Stimulated activated memory B cell treated with anti-CD40 and anti-IgM and Interleukin-4, amounts not matched to agents 10 μg/mL and 1 μg/mL and 100 μg/mL, for 72 hours (primary cell): ENCODE data around the gene RFTN2.
"Not testable (repeated sequence)": the region's sequence is repeated elsewhere in the genome, so short reads cannot be mapped to it uniquely, and the experiment has no call there.

Experiments used
- ATAC-seq: fragments of 150-1000 bp; cut with Tn5 transposase; 2 replicates; pipeline ENCODE4 v1.10.0; 2021
- H3K27ac Mint-ChIP-seq: one replicate; pipeline ENCODE4 v1.8.0; 2022; ENCODE audit warnings: mild to moderate bottlenecking, mixed read lengths
- H3K27me3 Mint-ChIP-seq: one replicate; pipeline ENCODE4 v1.8.0; 2022; ENCODE audit warnings: mixed read lengths
- H3K36me3 Mint-ChIP-seq: one replicate; pipeline ENCODE4 v1.8.0; 2022; ENCODE audit warnings: mixed read lengths
- H3K4me1 Mint-ChIP-seq: one replicate; pipeline ENCODE4 v1.8.0; 2022; ENCODE audit warnings: mixed read lengths
- H3K4me3 Mint-ChIP-seq: one replicate; pipeline ENCODE4 v1.8.0; 2022; ENCODE audit warnings: mild to moderate bottlenecking, moderate library complexity, mixed read lengths
- H3K9me3 Mint-ChIP-seq: one replicate; pipeline ENCODE4 v1.8.0; 2022; ENCODE audit warnings: mixed read lengths

Gene RFTN2

GRCh38 chr2:197675246-197675645 is at the start of gene RFTN2:
Gene RFTN2, minus strand, starts transcription at chr2:197675587. Its CDS starts 129 bp downstream, at chr2:197675458.
- no peaks in the 10 kb centered on the region for H3K36me3 Mint-ChIP-seq
- H3K4me3 Mint-ChIP-seq: no peak within 1 kb of the TSS

GRCh38 chr2:197717863-197718262 is 42.5 kb upstream of the RFTN2 start:
- Mint-ChIP-seq H3K9me3 (no peaks in the 10 kb centered on the region), H3K27ac (no peak overlapping the region), H3K4me1 (no peaks in the 10 kb centered on the region), H3K36me3 (peaks cover 11% of the 10 kb centered on the region), H3K4me3 (no peak overlapping the region), H3K27me3 (no peaks in the 10 kb centered on the region)
- no peak for ATAC-seq

More at GRCh38 chr2:197675246-197675645, at the start of gene RFTN2:
- H3K27ac Mint-ChIP-seq: no peak within 1 kb of the TSS
- peaks cover 35% of the 10 kb centered on the region for H3K27me3 Mint-ChIP-seq
- H3K4me1 Mint-ChIP-seq: no peaks in the 10 kb centered on the region
- ATAC-seq: no peak
- H3K9me3 Mint-ChIP-seq: no peaks in the 10 kb centered on the region

DNA sequence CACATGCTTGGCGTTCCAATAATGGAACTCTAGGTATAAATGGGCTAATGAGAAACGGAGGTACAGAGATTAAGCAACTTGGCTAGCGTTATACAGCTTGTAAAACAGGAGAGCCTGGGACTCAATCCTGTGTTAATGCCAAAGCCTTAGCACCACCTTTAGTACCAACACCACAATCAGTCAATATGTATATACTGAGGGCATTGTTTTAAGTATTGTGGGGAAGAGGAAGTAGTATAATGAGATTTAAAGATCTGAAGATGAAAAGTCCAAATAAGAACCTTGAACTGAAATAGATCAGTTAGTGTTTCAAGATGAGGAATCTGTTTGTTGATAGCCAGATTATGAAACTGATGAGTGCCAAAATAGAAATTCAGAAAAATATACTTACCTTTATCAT is 37.9 kb upstream of the RFTN2 start:
- Mint-ChIP-seq H3K27me3 (no peaks in the 10 kb centered on the region), H3K4me3 (no peak overlapping the region), H3K4me1 (peaks cover 20% of the 10 kb centered on the region), H3K27ac (no peak overlapping the region), H3K9me3 (no peaks in the 10 kb centered on the region), H3K36me3 (peaks cover 26% of the 10 kb centered on the region)
- no peak for ATAC-seq

- Mint-ChIP-seq H3K36me3 (peaks cover 26% of the 10 kb centered on the region), H3K9me3 (no peaks in the 10 kb centered on the region), H3K27ac (no peak overlapping the region), H3K27me3 (no peaks in the 10 kb centered on the region), H3K4me1 (peaks cover 30% of the 10 kb centered on the region), H3K4me3 (no peak overlapping the region)
- ATAC-seq: no peak
Measured at GRCh38 chr2:197711578-197711977, 36.2 kb upstream of the RFTN2 start.

- Mint-ChIP-seq H3K27ac (no peak overlapping the region), H3K4me1 (peaks cover 39% of the 10 kb centered on the region), H3K9me3 (no peaks in the 10 kb centered on the region), H3K4me3 (no peak overlapping the region), H3K27me3 (no peaks in the 10 kb centered on the region), H3K36me3 (peaks cover 23% of the 10 kb centered on the region)
- peak; percentile 65 for ATAC-seq
Measured at GRCh38 chr2:197710424-197711042, 35.1 kb upstream of the RFTN2 start.

DNA sequence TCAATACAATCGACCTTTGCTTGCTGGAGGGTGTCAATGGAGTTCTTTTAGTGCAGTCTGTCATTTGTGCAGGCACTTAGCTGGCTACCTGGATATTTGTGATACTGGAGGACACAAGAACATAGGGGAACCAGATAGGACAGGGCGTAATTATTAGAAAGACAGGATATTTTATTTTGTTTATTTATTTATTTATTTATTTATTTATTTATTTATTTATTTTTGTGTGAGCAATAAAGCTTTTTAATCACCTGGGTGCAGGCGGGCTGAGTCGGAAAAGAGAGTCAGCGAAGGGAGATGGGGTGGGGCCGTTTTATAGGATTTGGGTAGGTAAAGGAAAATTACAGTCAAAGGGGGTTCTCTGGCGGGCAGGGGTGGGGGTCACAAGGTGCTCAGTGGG is 33.8 kb upstream of the RFTN2 start:
- not testable (repeated sequence) for H3K27ac Mint-ChIP-seq, H3K9me3 Mint-ChIP-seq, H3K27me3 Mint-ChIP-seq, H3K4me3 Mint-ChIP-seq, ATAC-seq
- Mint-ChIP-seq H3K4me1 (peaks cover 45% of the 10 kb centered on the region), H3K36me3 (peaks cover 18% of the 10 kb centered on the region)

DNA sequence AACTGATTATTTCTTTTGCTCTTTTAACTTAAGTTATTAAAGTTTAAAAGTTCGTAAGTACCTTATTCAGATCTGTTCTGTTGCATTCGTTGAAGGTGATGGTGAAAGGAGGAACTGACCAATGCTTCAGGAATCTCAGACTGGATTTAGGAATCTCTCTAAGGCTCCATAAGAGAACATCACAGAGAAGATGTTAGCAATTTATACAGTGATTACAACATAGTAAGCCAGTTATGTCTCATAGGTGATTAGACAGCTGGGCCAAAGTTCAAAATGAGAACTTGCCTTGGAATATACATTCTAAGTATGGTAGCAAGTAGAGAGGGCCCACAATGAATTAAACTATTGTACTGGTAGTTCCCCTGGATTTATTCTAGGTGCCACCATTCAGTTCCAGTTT is 32.9 kb upstream of the RFTN2 start:
- H3K36me3 Mint-ChIP-seq: peaks cover 15% of the 10 kb centered on the region
- H3K9me3 Mint-ChIP-seq: no peaks in the 10 kb centered on the region
- ATAC-seq: no peak
- H3K27me3 Mint-ChIP-seq: peaks cover under 1% of the 10 kb centered on the region
- no peak overlapping the region for H3K27ac Mint-ChIP-seq
- H3K4me1 Mint-ChIP-seq: peaks cover 45% of the 10 kb centered on the region
- H3K4me3 Mint-ChIP-seq: no peak overlapping the region

- peak overlapping the region; percentile 93 for H3K4me3 Mint-ChIP-seq
- peaks cover 8% of the 10 kb centered on the region for H3K27me3 Mint-ChIP-seq
- no peak for ATAC-seq
- H3K9me3 Mint-ChIP-seq: no peaks in the 10 kb centered on the region
- H3K27ac Mint-ChIP-seq: no peak overlapping the region
- H3K36me3 Mint-ChIP-seq: peaks cover 15% of the 10 kb centered on the region
- peaks cover 45% of the 10 kb centered on the region for H3K4me1 Mint-ChIP-seq
Measured at GRCh38 chr2:197707316-197708213, 32.2 kb upstream of the RFTN2 start.

GRCh38 chr2:197706839-197707207 is 31.4 kb upstream of the RFTN2 start:
- H3K4me1 Mint-ChIP-seq: peaks cover 45% of the 10 kb centered on the region
- H3K36me3 Mint-ChIP-seq: peaks cover 15% of the 10 kb centered on the region
- H3K9me3 Mint-ChIP-seq: no peaks in the 10 kb centered on the region
- H3K4me3 Mint-ChIP-seq: peak overlapping the region; percentile 93
- no peak overlapping the region for H3K27ac Mint-ChIP-seq
- H3K27me3 Mint-ChIP-seq: peaks cover 15% of the 10 kb centered on the region
- no peak for ATAC-seq

DNA sequence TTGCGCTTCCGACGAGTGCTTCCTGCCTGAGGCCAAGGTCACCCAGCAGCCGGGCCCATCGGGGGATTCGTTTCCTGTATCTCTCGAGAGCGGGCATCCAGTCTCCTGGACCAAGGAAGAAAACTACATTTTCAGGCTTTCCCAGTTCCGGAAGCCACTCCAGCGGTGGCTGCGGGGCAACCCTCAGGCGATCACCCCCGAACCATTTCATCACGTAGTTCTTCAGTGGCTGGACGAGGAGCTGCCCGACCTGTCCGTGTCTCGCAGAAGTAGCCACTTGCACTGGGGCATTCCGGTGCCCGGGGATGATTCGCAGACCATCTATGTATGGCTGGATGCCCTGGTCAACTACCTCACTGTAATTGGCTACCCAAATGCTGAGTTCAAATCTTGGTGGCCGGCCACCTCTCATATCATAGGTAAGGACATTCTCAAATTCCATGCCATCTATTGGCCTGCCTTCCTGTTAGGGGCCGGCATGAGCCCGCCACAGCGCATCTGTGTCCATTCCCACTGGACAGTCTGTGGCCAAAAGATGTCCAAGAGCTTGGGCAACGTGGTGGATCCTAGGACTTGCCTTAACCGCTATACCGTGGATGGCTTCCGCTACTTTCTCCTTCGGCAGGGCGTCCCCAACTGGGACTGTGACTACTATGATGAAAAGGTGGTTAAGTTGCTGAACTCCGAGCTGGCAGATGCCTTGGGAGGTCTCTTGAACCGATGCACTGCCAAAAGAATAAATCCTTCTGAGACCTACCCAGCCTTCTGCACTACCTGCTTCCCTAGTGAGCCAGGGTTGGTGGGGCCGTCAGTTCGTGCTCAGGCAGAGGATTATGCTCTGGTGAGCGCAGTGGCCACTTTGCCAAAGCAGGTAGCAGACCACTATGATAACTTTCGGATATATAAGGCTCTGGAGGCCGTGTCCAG is 30.8 kb upstream of the RFTN2 start:
- Mint-ChIP-seq H3K36me3 (peaks cover 15% of the 10 kb centered on the region), H3K9me3 (no peaks in the 10 kb centered on the region), H3K27ac (peak overlapping the region; percentile 95), H3K4me1 (peaks cover 45% of the 10 kb centered on the region), H3K4me3 (peak overlapping the region; percentile 93), H3K27me3 (peaks cover 22% of the 10 kb centered on the region)
- no peak for ATAC-seq

GRCh38 chr2:197705121-197705911 is 29.9 kb upstream of the RFTN2 start, which contains the start of gene MARS2:
Gene MARS2, plus strand, starts transcription at chr2:197705369. Its CDS starts 37 bp downstream, at chr2:197705406.
- Mint-ChIP-seq H3K36me3 (peaks cover 15% of the 10 kb centered on the region), H3K27ac (peak within 1 kb of the TSS; percentile 95), H3K4me1 (peaks cover 44% of the 10 kb centered on the region), H3K4me3 (peak within 1 kb of the TSS; percentile 93), H3K9me3 (no peaks in the 10 kb centered on the region), H3K27me3 (peaks cover 30% of the 10 kb centered on the region)
- peak; percentile 95 for ATAC-seq

DNA sequence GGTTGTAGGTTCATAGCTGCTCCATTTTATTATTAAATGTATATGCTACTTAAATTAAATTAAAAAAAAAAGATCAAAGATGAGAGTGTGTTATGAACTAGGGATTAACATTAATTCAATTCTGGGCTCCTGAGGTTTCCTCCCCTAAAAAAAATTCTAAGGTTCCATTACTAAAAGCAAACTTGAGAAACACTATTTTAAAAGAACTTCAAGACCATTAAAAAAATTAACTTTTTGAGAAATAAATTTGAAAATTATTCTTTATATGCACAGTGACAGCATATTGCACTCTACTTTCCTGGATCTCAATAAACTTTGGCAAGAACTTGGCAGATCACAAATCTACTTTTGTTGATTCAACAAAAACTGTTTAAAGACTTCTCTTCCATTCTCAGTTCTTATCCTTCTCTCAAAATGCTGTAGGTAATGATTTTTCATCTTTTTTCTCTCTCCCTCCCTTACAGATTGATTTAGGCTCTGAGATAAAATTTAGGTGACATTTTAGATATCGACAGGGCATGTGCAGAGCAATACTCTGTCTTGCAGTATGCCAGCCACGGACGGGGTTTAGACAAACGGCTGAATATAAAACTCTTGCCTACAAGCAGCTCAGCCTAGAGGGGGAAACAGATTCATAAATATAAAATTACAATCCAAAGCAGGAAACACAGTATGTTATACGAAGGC is 29.2 kb upstream of the RFTN2 start:
- Mint-ChIP-seq H3K36me3 (peaks cover 10% of the 10 kb centered on the region), H3K9me3 (no peaks in the 10 kb centered on the region), H3K4me3 (peak overlapping the region; percentile 88), H3K27ac (peak overlapping the region; percentile 95), H3K27me3 (peaks cover 33% of the 10 kb centered on the region), H3K4me1 (peaks cover 37% of the 10 kb centered on the region)
- ATAC-seq: peak; percentile 66

DNA sequence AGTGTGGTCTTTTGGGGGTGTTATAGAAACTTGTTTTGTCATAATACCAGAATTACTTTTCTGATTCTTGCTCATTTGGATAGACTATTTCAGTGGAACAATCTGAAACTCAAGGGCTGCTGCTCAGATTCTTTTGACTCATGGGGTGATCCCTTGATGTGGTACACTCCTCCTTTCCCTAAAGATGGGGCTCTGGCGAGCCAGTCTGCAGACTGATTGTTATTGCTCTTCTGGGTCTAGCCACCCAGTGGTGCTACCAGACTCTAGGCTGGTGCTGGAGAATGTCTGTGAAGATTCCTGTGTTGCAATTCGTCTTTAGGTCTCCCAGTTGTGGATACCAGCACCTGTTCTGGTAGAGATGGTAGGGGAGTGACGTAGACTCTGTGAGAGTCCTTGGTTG is 25.6 kb upstream of the RFTN2 start:
- H3K4me3 Mint-ChIP-seq: no peak overlapping the region
- H3K36me3 Mint-ChIP-seq: no peaks in the 10 kb centered on the region
- no peaks in the 10 kb centered on the region for H3K9me3 Mint-ChIP-seq
- H3K4me1 Mint-ChIP-seq: peaks cover 8% of the 10 kb centered on the region
- no peak for ATAC-seq
- no peak overlapping the region for H3K27ac Mint-ChIP-seq
- peaks cover 33% of the 10 kb centered on the region for H3K27me3 Mint-ChIP-seq

GRCh38 chr2:197699724-197700123 is 24.3 kb upstream of the RFTN2 start:
- peaks cover 38% of the 10 kb centered on the region for H3K27me3 Mint-ChIP-seq
- not testable (repeated sequence) for H3K36me3 Mint-ChIP-seq, H3K4me3 Mint-ChIP-seq, ATAC-seq, H3K27ac Mint-ChIP-seq, H3K9me3 Mint-ChIP-seq, H3K4me1 Mint-ChIP-seq
